Frontal cortex (tissue), 4 donors: ENCODE data around the gene SLC6A11. TPM values are rescaled to one million over a fixed set of nuclear protein-coding genes. Genes with fewer than 3 reads are reported as not detected.

Experiments
- DNase-seq, 2 donors: peaks; one replicate each; pipeline ENCODE4 v3.0.0; 2012; ENCODE audit warnings: low spot score in 2 of 2
- FAIRE-seq: peaks from 2 replicates; lab custom pipeline; 2012; peaks lifted over from hg19 to GRCh38; lab: Jason Lieb, UNC
- total RNA-seq: library from RNA; depleted of rRNA; stranded (reverse); fragments of >200 nt; gene quantifications from one replicate; pipeline ENCODE4 v1.2.3, GENCODE V29; 2014
- donor health status: control.
- donor health status: control.
- donor health status: control.

The SLC6A11 gene
- total RNA-seq, 1 donor from 2014 or later: 27.3 TPM

- DNase-seq: no peak
- FAIRE-seq: no peak
Observed at GRCh38 chr3:10970306-10970960, 154.4 kb downstream of the SLC6A11 start.

- FAIRE-seq: no peak
- DNase-seq: no peak
Observed at GRCh38 chr3:10972072-10972782, 156.2 kb downstream of the SLC6A11 start.

- FAIRE-seq (no peak), DNase-seq (no peak)
Observed at GRCh38 chr3:10973046-10973595, 157.1 kb downstream of the SLC6A11 start.

- DNase-seq: no peak
- FAIRE-seq: no peak
Observed at GRCh38 chr3:10974131-10974530, 158.1 kb downstream of the SLC6A11 start.

GRCh38 chr3:10974746-10975375 lies 158.8 kb downstream of the SLC6A11 start:
- no peak for DNase-seq
- no peak for FAIRE-seq

GRCh38 chr3:10975695-10976234 lies 159.7 kb downstream of the SLC6A11 start:
- no peak for FAIRE-seq

GRCh38 chr3:10976770-10977169 lies 160.7 kb downstream of the SLC6A11 start:
- no peak for DNase-seq
- no peak for FAIRE-seq

More at GRCh38 chr3:10975695-10976234, 159.7 kb downstream of the SLC6A11 start:
- DNase-seq: no peak

- FAIRE-seq (no peak), DNase-seq (no peak)
Observed at GRCh38 chr3:10977892-10978510, 162.0 kb downstream of the SLC6A11 start.

- FAIRE-seq (no peak), DNase-seq (no peak)
Observed at GRCh38 chr3:10978956-10979355, 162.9 kb downstream of the SLC6A11 start.

- DNase-seq: no peak
- no peak for FAIRE-seq
Observed at GRCh38 chr3:10980312-10980711, 164.3 kb downstream of the SLC6A11 start.

- DNase-seq (no peak), FAIRE-seq (no peak)
Observed at GRCh38 chr3:10981031-10981430, 165.0 kb downstream of the SLC6A11 start.

- no peak for FAIRE-seq
- DNase-seq: no peak
Observed at GRCh38 chr3:10981961-10982360, 165.9 kb downstream of the SLC6A11 start.

GRCh38 chr3:10982782-10983181 lies 166.8 kb downstream of the SLC6A11 start:
- FAIRE-seq: peak; percentile 23

GRCh38 chr3:10983219-10983916 lies 167.3 kb downstream of the SLC6A11 start:
- DNase-seq (peak; percentile 44 to 72), FAIRE-seq (peak; percentile 31)

More at GRCh38 chr3:10982782-10983181, 166.8 kb downstream of the SLC6A11 start:
- DNase-seq: no peak

GRCh38 chr3:10984371-10984896 lies 168.4 kb downstream of the SLC6A11 start:
- DNase-seq: no peak
- FAIRE-seq: no peak

- FAIRE-seq: no peak
- DNase-seq: no peak
Observed at GRCh38 chr3:10985181-10985580, 169.2 kb downstream of the SLC6A11 start.

- FAIRE-seq: no peak
- DNase-seq: no peak
Observed at GRCh38 chr3:10986592-10986991, 170.6 kb downstream of the SLC6A11 start.

- DNase-seq (no peak), FAIRE-seq (no peak)
Observed at GRCh38 chr3:10988001-10988665, 172.1 kb downstream of the SLC6A11 start.
